ENCODE measurements around the gene ZFC3H1. TPM values are rescaled to one million over a fixed set of nuclear protein-coding genes. Genes with fewer than 3 reads are reported as not detected.
A peak's percentile ranks its signal among the peaks of the same experiment; 100 is the strongest.

Gene ZFC3H1
- total RNA-seq (10 to 100 TPM; 15.6 to 27.3 (median 18.2) TPM), polyA plus RNA-seq (10 to 100 TPM in 1 of 2 donors, 1 to 10 TPM in 1; 9.8 to 11.2 TPM)
- long read RNA-seq, donor 1, partial matches to known transcripts: 6 of 10 reads
- long read RNA-seq, donor 1, other reads (novel, unspliced or antisense): 1 of 10 reads
- long read RNA-seq, donor 2, transcript ZFC3H1-206 (2 exons, 1,771 nt): major isoform, 14 of 44 reads
- long read RNA-seq, donor 2, partial matches to known transcripts: 28 of 44 reads
- long read RNA-seq, donor 2, other reads (novel, unspliced or antisense): 2 of 44 reads
- long read RNA-seq, donor 3, partial matches to known transcripts: 3 of 4 reads
- long read RNA-seq, donor 3, other reads (novel, unspliced or antisense): 0 of 4 reads

- H3K4me1 ChIP-seq: peaks cover 0 to 44% (median 28%) of the 10 kb centered on the region in 12 donors
- intact Hi-C loops (cut with DNase I): loop anchor here in 6 of 10 donors (1.0 to 10.0 kb wide), 7 partner anchors 23 to 181 kb away; partner anchors contain the start of genes RAB21 (in 5 of the 6) and TMEM19 (in 4 of the 6)
- DNase-seq: peak; percentile 93 to 97 (median 96)
- no peaks in the 10 kb centered on the region for H3K9me3 ChIP-seq
- peak within 1 kb of the TSS; percentile 70 to 97 (median 88) for H3K4me3 ChIP-seq
- H3K27ac ChIP-seq: peak within 1 kb of the TSS; percentile 89 to 98 (median 94)
- ATAC-seq: peak; percentile 96 to 98 (median 96)
- no peaks in the 10 kb centered on the region for H3K27me3 ChIP-seq
- H3K36me3 ChIP-seq: peaks cover 0 to 18% (median 15%) of the 10 kb centered on the region in 9 donors
- TF ChIP-seq POLR2A (IDR thresholded peaks at IDR 0.05): peak; percentile 32 to 81
- TF ChIP-seq, protein P1, sequence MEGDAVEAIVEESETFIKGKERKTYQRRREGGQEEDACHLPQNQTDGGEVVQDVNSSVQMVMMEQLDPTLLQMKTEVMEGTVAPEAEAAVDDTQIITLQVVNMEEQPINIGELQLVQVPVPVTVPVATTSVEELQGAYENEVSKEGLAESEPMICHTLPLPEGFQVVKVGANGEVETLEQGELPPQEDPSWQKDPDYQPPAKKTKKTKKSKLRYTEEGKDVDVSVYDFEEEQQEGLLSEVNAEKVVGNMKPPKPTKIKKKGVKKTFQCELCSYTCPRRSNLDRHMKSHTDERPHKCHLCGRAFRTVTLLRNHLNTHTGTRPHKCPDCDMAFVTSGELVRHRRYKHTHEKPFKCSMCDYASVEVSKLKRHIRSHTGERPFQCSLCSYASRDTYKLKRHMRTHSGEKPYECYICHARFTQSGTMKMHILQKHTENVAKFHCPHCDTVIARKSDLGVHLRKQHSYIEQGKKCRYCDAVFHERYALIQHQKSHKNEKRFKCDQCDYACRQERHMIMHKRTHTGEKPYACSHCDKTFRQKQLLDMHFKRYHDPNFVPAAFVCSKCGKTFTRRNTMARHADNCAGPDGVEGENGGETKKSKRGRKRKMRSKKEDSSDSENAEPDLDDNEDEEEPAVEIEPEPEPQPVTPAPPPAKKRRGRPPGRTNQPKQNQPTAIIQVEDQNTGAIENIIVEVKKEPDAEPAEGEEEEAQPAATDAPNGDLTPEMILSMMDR (IDR thresholded peaks at IDR 0.05): peak in 6 of 12 donors; percentile 19 to 60 (median 40)
- WGBS, 4 donors: 0 to 1% (median 0%) methylated on average over 57 of the region's 57 CpGs
These were observed at the start of gene ZFC3H1, which contains the start of gene THAP2 for GRCh38 chr12:71663561-71664410. TSS of gene ZFC3H1 (minus strand) at chr12:71663848. CDS start at chr12:71663610, 238 bp downstream. TSS of gene THAP2 (plus strand) at chr12:71664301. CDS start at chr12:71664510, 209 bp downstream.

GRCh38 chr12:71710276-71711125 is 46.9 kb upstream of the ZFC3H1 start:
- H3K27ac ChIP-seq: no peak overlapping the region
- TF ChIP-seq, protein P1 (IDR thresholded peaks at IDR 0.05): no peak
- TF ChIP-seq POLR2A (IDR thresholded peaks at IDR 0.05): no peak
- intact Hi-C loops (cut with DNase I): no loop called here
- peaks cover 0 to 32% (median 2%) of the 10 kb centered on the region in 12 donors for H3K9me3 ChIP-seq
- peaks cover 0 to 6% (median 0%) of the 10 kb centered on the region in 9 donors for H3K36me3 ChIP-seq
- DNase-seq (no peak), ATAC-seq (no peak)
- no peaks in the 10 kb centered on the region for H3K4me1 ChIP-seq
- WGBS, 4 donors: 92 to 94% (median 93%) methylated on average over 7 of the region's 7 CpGs
- H3K27me3 ChIP-seq: no peaks in the 10 kb centered on the region
- no peak overlapping the region for H3K4me3 ChIP-seq

DNA sequence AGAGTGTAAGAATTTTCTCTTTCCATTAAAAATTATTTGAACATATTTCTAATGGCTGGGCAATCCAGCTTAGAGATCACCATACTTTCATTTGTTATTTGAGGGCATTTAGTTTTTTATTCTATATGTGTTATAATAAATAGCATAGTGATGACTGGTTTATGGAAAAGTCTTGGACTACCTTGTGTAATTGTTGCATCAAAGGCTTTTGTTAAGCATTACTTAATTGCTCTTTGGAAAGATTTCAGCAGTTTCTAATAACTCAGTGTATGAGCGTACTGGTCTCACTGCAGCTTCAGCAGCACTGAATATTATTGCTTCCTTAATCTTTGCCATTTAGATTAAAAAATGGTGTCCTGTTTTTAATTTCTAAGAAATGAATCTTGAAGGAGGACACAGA is 45.0 kb upstream of the ZFC3H1 start:
- Histone ChIP-seq H3K4me1 (no peaks in the 10 kb centered on the region), H3K9me3 (peaks cover 0 to 18% (median 2%) of the 10 kb centered on the region in 12 donors), H3K27ac (no peak overlapping the region), H3K36me3 (peaks cover 0 to 24% (median 0%) of the 10 kb centered on the region in 9 donors), H3K4me3 (no peak overlapping the region), H3K27me3 (no peaks in the 10 kb centered on the region)
- no peak for TF ChIP-seq POLR2A (IDR thresholded peaks at IDR 0.05)
- TF ChIP-seq, protein P1 (IDR thresholded peaks at IDR 0.05): no peak
- no peak for ATAC-seq
- WGBS, 4 donors: 96 to 100% (median 97%) methylated on average over 1 of the region's 1 CpG
- DNase-seq: no peak
- intact Hi-C loops (cut with DNase I): no loop called here
